Tibial artery (tissue), 4 donors: Measurements from ENCODE around the gene GID8.

ENCODE experiments used
- DNase-seq, 2 donors: peaks; one replicate each; pipeline ENCODE4 v3.0.0-alpha.2; 2019
- H3K27ac ChIP-seq, 2 donors: fragments of 200-600 bp; sonication (generic) in 1 of 2; 1 replicate in 1 of 2; 2 replicates in 1 of 2; pipeline ENCODE4 v1.5.1; 2018 to 2019; ENCODE audit warnings: mild to moderate bottlenecking in 1 of 2
- H3K27me3 ChIP-seq, 2 donors: fragments of 200-600 bp; sonication (generic) in 1 of 2; one replicate each; pipeline versions ENCODE4 v1.5.1 to v1.6.0; 2016 to 2019
- H3K36me3 ChIP-seq, 3 donors: fragments of 200-600 bp; sonication (generic) in 2 of 3; one replicate each; pipeline ENCODE4 v1.5.1; 2016 to 2019; ENCODE audit warnings: mild to moderate bottlenecking in 2 of 3
- H3K4me1 ChIP-seq, 4 donors: fragments of 200-600 bp; sonication (generic) in 2 of 4; 1 replicate in 3 of 4; 2 replicates in 1 of 4; pipeline ENCODE4 v1.5.1; 2016 to 2019
- H3K4me3 ChIP-seq, 2 donors: fragments of 200-600 bp; sonication (generic) in 1 of 2; 1 replicate in 1 of 2; 2 replicates in 1 of 2; pipeline ENCODE4 v1.5.1; 2018 to 2019; ENCODE audit warnings: mild to moderate bottlenecking in 2 of 2
- H3K9me3 ChIP-seq, 3 donors: fragments of 200-600 bp; sonication (generic) in 1 of 3; one replicate each; pipeline ENCODE4 v1.5.1; 2016 to 2019
- CTCF ChIP-seq, 2 experiments: fragments of 200-600 bp in 1 of 2; fragments of 450-650 bp in 1 of 2; IDR thresholded peaks; one replicate each; pipeline ENCODE4 v1.5.1; 2017 to 2019; ENCODE audit warnings: antibody characterized with exemption in 2 of 2, mild to moderate bottlenecking in 1 of 2, moderate library complexity in 1 of 2
- intact Hi-C: fragments of 100-400 bp; cut with DNase I; formaldehyde crosslinking; loops from one replicate; pipeline ENCODE4 v1.15.0; 2023; ENCODE audit warnings: low total_unique reads

The GID8 gene

GRCh38 chr20:62899633-62900051, 38.3 kb upstream of the GID8 start:
- peaks cover 38 to 64% (median 60%) of the 10 kb centered on the region in 3 donors for H3K36me3 ChIP-seq
- no peaks in the 10 kb centered on the region for H3K27me3 ChIP-seq
- no peak for TF ChIP-seq CTCF (IDR thresholded peaks at IDR 0.05)
- no peaks in the 10 kb centered on the region for H3K9me3 ChIP-seq
- peaks cover 0 to 37% (median 18%) of the 10 kb centered on the region in 4 donors for H3K4me1 ChIP-seq
- H3K27ac ChIP-seq, result no peak overlapping the region
- intact Hi-C loops, result loop anchor here (5.0 kb wide), 1 partner anchor 108 kb away; the partner anchor contains the start of gene BHLHE23
- H3K4me3 ChIP-seq, result no peak overlapping the region
- no peak for DNase-seq

DNA sequence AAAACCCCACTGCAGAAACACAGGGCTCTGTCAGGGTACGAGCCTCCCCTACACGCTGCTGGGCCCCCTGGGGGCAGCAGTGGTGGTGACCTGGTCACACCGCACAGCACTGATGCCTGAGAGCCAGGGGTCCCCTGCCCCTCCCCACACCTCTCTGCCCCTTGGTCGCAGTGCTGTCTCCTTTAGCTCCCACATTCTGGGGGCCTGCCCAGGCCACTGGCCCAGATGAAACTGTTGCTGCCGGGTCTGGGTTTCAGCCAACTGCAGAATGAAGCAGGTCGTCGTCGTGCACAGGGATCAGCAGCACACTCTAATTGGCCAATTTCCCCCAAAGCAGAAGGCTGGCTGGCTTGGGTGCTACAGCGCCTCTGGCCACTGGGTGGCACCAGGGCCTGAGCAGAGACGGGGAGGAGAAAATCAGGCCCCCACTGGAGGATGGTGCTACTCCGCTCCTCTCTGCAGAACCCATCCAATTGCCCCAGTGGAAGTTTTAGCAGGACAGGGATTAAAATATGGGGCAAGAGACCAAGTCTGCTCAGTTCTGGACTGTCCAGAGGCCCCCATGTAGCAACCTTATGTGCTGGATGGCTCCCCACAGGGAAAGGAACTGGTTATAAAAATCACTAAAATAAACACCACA, 37.8 kb upstream of the GID8 start:
- peak; percentile 71 to 84 for DNase-seq
- peaks cover 40 to 64% (median 60%) of the 10 kb centered on the region in 3 donors for H3K36me3 ChIP-seq

GRCh38 chr20:62900692-62901584, 37.0 kb upstream of the GID8 start:
- DNase-seq, result no peak
- peaks cover 42 to 64% (median 60%) of the 10 kb centered on the region in 3 donors for H3K36me3 ChIP-seq

More for the DNA sequence above, 37.8 kb upstream of the GID8 start:
- Histone ChIP-seq H3K27ac (no peak overlapping the region), H3K27me3 (no peaks in the 10 kb centered on the region), H3K4me3 (no peak overlapping the region), H3K9me3 (no peaks in the 10 kb centered on the region), H3K4me1 (peaks cover 0 to 37% (median 18%) of the 10 kb centered on the region in 4 donors)
- TF ChIP-seq CTCF (IDR thresholded peaks at IDR 0.05), result peak; percentile 88 to 93
- intact Hi-C loops, result loop anchor here (5.0 kb wide), 1 partner anchor 107 kb away; the partner anchor contains the start of gene BHLHE23

GRCh38 chr20:62901891-62902290, 36.1 kb upstream of the GID8 start:
- Histone ChIP-seq H3K4me1 (peaks cover 0 to 37% (median 18%) of the 10 kb centered on the region in 4 donors), H3K27me3 (no peaks in the 10 kb centered on the region), H3K27ac (no peak overlapping the region), H3K4me3 (no peak overlapping the region), H3K9me3 (no peaks in the 10 kb centered on the region), H3K36me3 (peaks cover 43 to 64% (median 63%) of the 10 kb centered on the region in 3 donors)
- intact Hi-C loops, result loop anchor here (5.0 kb wide), 1 partner anchor 105 kb away; the partner anchor contains the start of gene BHLHE23
- no peak for DNase-seq
- no peak for TF ChIP-seq CTCF (IDR thresholded peaks at IDR 0.05)

More at GRCh38 chr20:62900692-62901584, 37.0 kb upstream of the GID8 start:
- Histone ChIP-seq H3K4me1 (peaks cover 0 to 37% (median 18%) of the 10 kb centered on the region in 4 donors), H3K9me3 (no peaks in the 10 kb centered on the region), H3K27me3 (no peaks in the 10 kb centered on the region), H3K4me3 (no peak overlapping the region), H3K27ac (no peak overlapping the region)
- no peak for TF ChIP-seq CTCF (IDR thresholded peaks at IDR 0.05)
- intact Hi-C loops, result loop anchor here (5.0 kb wide), 1 partner anchor 106 kb away; the partner anchor contains the start of gene BHLHE23

DNA sequence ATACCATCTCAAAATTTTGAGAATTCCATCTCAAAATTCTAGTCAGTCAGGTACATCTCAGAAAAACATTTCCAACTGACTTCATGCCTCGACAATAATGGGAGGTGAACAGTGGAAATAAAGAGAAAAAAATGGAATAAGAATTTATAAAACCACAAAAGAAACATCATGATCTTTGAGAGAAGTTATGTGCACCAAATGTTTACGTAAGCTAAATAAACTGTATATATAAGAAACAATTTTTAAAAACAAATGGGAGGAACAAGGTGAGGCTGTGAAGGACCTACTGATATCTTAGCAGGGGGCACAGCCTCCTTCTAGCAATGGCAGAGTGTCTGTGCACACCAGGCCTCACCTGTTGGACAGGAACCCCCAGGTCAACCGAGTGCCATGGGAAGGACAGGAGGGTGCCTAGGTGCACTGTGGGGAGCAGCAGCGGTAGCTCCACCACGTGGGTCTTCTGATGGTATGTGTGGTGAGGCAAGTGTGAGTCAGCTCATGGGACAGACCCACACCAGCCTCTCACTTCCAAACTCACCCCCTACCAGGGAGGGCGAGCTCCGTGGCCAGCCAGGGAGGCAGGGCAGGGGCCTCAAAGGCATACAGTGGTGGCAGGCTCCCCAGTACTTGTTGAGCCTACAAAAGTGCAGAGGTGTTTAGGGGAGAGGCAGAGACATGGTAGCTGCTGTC, 34.9 kb upstream of the GID8 start:
- Histone ChIP-seq H3K27me3 (no peaks in the 10 kb centered on the region), H3K4me3 (no peak overlapping the region), H3K36me3 (peaks cover 54 to 75% (median 74%) of the 10 kb centered on the region in 3 donors), H3K4me1 (peaks cover 0 to 38% (median 23%) of the 10 kb centered on the region in 4 donors), H3K27ac (no peak overlapping the region), H3K9me3 (no peaks in the 10 kb centered on the region)
- intact Hi-C loops, result loop anchor here (5.0 kb wide), 1 partner anchor 104 kb away; the partner anchor contains the start of gene BHLHE23
- no peak for DNase-seq
- no peak for TF ChIP-seq CTCF (IDR thresholded peaks at IDR 0.05)
